Measurements from ENCODE around the gene ALOX15. TPM values are rescaled to one million over a fixed set of nuclear protein-coding genes. Genes with fewer than 3 reads are reported as not detected.

ALOX15 gene
- total and polyA plus RNA-seq, 9 donors: 0.07 to 1.4 (median 0.29) TPM

- peaks cover 11% of the 10 kb centered on the region for H3K9me3 ChIP-seq (replicated peaks; ENCODE audit: control insufficient read depth, low read depth, low read length)
- no peaks in the 10 kb centered on the region for H3K36me3 ChIP-seq (ENCODE audit: control insufficient read depth, insufficient read depth, low read length)
- no peak for DNase-seq
- no peak overlapping the region for H3K27ac ChIP-seq (ENCODE audit: low read length)
- peaks cover 2% of the 10 kb centered on the region for H3K27me3 ChIP-seq (ENCODE audit: control insufficient read depth, insufficient read depth, low read length)
- peaks cover 34% of the 10 kb centered on the region for H3K4me1 ChIP-seq (ENCODE audit: control insufficient read depth, insufficient read depth, low read length)
- 92% methylated on average over 1 of the region's 1 CpG for WGBS (ENCODE audit: insufficient coverage)
- H3K4me3 ChIP-seq (ENCODE audit: low read length): no peak overlapping the region
Measured at GRCh38 chr17:4622375-4622774, 19.1 kb downstream of the ALOX15 start.

GRCh38 chr17:4620531-4621101 is 20.9 kb downstream of the ALOX15 start:
- WGBS (ENCODE audit: insufficient coverage): 94% methylated on average over 4 of the region's 4 CpGs

GRCh38 chr17:4617590-4618351 is 23.7 kb downstream of the ALOX15 start:
- Histone ChIP-seq H3K4me3 (ENCODE audit: low read length) (no peak overlapping the region), H3K4me1 (ENCODE audit: control insufficient read depth, insufficient read depth, low read length) (peaks cover 16% of the 10 kb centered on the region), H3K36me3 (ENCODE audit: control insufficient read depth, insufficient read depth, low read length) (no peaks in the 10 kb centered on the region), H3K27me3 (ENCODE audit: control insufficient read depth, insufficient read depth, low read length) (peaks cover 2% of the 10 kb centered on the region), H3K27ac (ENCODE audit: low read length) (peak overlapping the region; percentile 76), H3K9me3 (replicated peaks; ENCODE audit: control insufficient read depth, low read depth, low read length) (peaks cover 11% of the 10 kb centered on the region)
- WGBS (ENCODE audit: insufficient coverage): 33% methylated on average over 12 of the region's 15 CpGs
- DNase-seq: no peak

More at GRCh38 chr17:4620531-4621101, 20.9 kb downstream of the ALOX15 start:
- H3K4me1 ChIP-seq (ENCODE audit: control insufficient read depth, insufficient read depth, low read length): peaks cover 34% of the 10 kb centered on the region
- no peaks in the 10 kb centered on the region for H3K36me3 ChIP-seq (ENCODE audit: control insufficient read depth, insufficient read depth, low read length)
- H3K27ac ChIP-seq (ENCODE audit: low read length): no peak overlapping the region
- H3K9me3 ChIP-seq (replicated peaks; ENCODE audit: control insufficient read depth, low read depth, low read length): peaks cover 11% of the 10 kb centered on the region
- peaks cover 2% of the 10 kb centered on the region for H3K27me3 ChIP-seq (ENCODE audit: control insufficient read depth, insufficient read depth, low read length)
- no peak overlapping the region for H3K4me3 ChIP-seq (ENCODE audit: low read length)
- no peak for DNase-seq

GRCh38 chr17:4617090-4617489 is 24.4 kb downstream of the ALOX15 start:
- 85% methylated on average over 17 of the region's 17 CpGs for WGBS (ENCODE audit: insufficient coverage)
- Histone ChIP-seq H3K4me3 (ENCODE audit: low read length) (no peak overlapping the region), H3K27ac (ENCODE audit: low read length) (peak overlapping the region; percentile 76), H3K27me3 (ENCODE audit: control insufficient read depth, insufficient read depth, low read length) (peaks cover 2% of the 10 kb centered on the region), H3K36me3 (ENCODE audit: control insufficient read depth, insufficient read depth, low read length) (no peaks in the 10 kb centered on the region), H3K4me1 (ENCODE audit: control insufficient read depth, insufficient read depth, low read length) (peaks cover 16% of the 10 kb centered on the region), H3K9me3 (replicated peaks; ENCODE audit: control insufficient read depth, low read depth, low read length) (peaks cover 5% of the 10 kb centered on the region)
- DNase-seq: no peak

GRCh38 chr17:4616476-4616875 is 25.0 kb downstream of the ALOX15 start:
- Histone ChIP-seq H3K9me3 (replicated peaks; ENCODE audit: control insufficient read depth, low read depth, low read length) (no peaks in the 10 kb centered on the region), H3K36me3 (ENCODE audit: control insufficient read depth, insufficient read depth, low read length) (no peaks in the 10 kb centered on the region), H3K4me3 (ENCODE audit: low read length) (no peak overlapping the region), H3K27ac (ENCODE audit: low read length) (no peak overlapping the region), H3K27me3 (ENCODE audit: control insufficient read depth, insufficient read depth, low read length) (peaks cover 2% of the 10 kb centered on the region), H3K4me1 (ENCODE audit: control insufficient read depth, insufficient read depth, low read length) (peaks cover 16% of the 10 kb centered on the region)
- 80% methylated on average over 4 of the region's 9 CpGs for WGBS (ENCODE audit: insufficient coverage)
- no peak for DNase-seq

GRCh38 chr17:4610656-4611055 is 30.8 kb downstream of the ALOX15 start:
- Histone ChIP-seq H3K36me3 (ENCODE audit: control insufficient read depth, insufficient read depth, low read length) (peaks cover 6% of the 10 kb centered on the region), H3K27me3 (ENCODE audit: control insufficient read depth, insufficient read depth, low read length) (no peaks in the 10 kb centered on the region), H3K27ac (ENCODE audit: low read length) (peak overlapping the region; percentile 9), H3K4me3 (ENCODE audit: low read length) (no peak overlapping the region), H3K4me1 (ENCODE audit: control insufficient read depth, insufficient read depth, low read length) (peaks cover 40% of the 10 kb centered on the region), H3K9me3 (replicated peaks; ENCODE audit: control insufficient read depth, low read depth, low read length) (no peaks in the 10 kb centered on the region)
- WGBS (ENCODE audit: insufficient coverage): 71% methylated on average over 2 of the region's 6 CpGs
- no peak for DNase-seq

GRCh38 chr17:4610162-4610561 is 31.3 kb downstream of the ALOX15 start:
- H3K9me3 ChIP-seq (replicated peaks; ENCODE audit: control insufficient read depth, low read depth, low read length): no peaks in the 10 kb centered on the region
- H3K4me1 ChIP-seq (ENCODE audit: control insufficient read depth, insufficient read depth, low read length): peaks cover 45% of the 10 kb centered on the region
- no peak for DNase-seq
- H3K4me3 ChIP-seq (ENCODE audit: low read length): no peak overlapping the region
- H3K27ac ChIP-seq (ENCODE audit: low read length): peak overlapping the region; percentile 56
- H3K27me3 ChIP-seq (ENCODE audit: control insufficient read depth, insufficient read depth, low read length): no peaks in the 10 kb centered on the region
- 85% methylated on average over 4 of the region's 5 CpGs for WGBS (ENCODE audit: insufficient coverage)
- peaks cover 6% of the 10 kb centered on the region for H3K36me3 ChIP-seq (ENCODE audit: control insufficient read depth, insufficient read depth, low read length)

GRCh38 chr17:4609761-4610160 is 31.7 kb downstream of the ALOX15 start:
- peaks cover 49% of the 10 kb centered on the region for H3K4me1 ChIP-seq (ENCODE audit: control insufficient read depth, insufficient read depth, low read length)
- peaks cover 6% of the 10 kb centered on the region for H3K36me3 ChIP-seq (ENCODE audit: control insufficient read depth, insufficient read depth, low read length)
- H3K9me3 ChIP-seq (replicated peaks; ENCODE audit: control insufficient read depth, low read depth, low read length): no peaks in the 10 kb centered on the region
- DNase-seq: peak; percentile 33
- WGBS (ENCODE audit: insufficient coverage): 30% methylated on average over 7 of the region's 7 CpGs
- H3K4me3 ChIP-seq (ENCODE audit: low read length): no peak overlapping the region
- peak overlapping the region; percentile 56 for H3K27ac ChIP-seq (ENCODE audit: low read length)
- no peaks in the 10 kb centered on the region for H3K27me3 ChIP-seq (ENCODE audit: control insufficient read depth, insufficient read depth, low read length)

- DNase-seq: peak; percentile 91
- Histone ChIP-seq H3K9me3 (replicated peaks; ENCODE audit: control insufficient read depth, low read depth, low read length) (no peaks in the 10 kb centered on the region), H3K36me3 (ENCODE audit: control insufficient read depth, insufficient read depth, low read length) (peaks cover 6% of the 10 kb centered on the region), H3K4me3 (ENCODE audit: low read length) (no peak overlapping the region), H3K27ac (ENCODE audit: low read length) (peak overlapping the region; percentile 76), H3K27me3 (ENCODE audit: control insufficient read depth, insufficient read depth, low read length) (no peaks in the 10 kb centered on the region), H3K4me1 (ENCODE audit: control insufficient read depth, insufficient read depth, low read length) (peaks cover 67% of the 10 kb centered on the region)
- WGBS (ENCODE audit: insufficient coverage): 0% methylated on average over 3 of the region's 9 CpGs
Measured at GRCh38 chr17:4607773-4608187, 33.7 kb downstream of the ALOX15 start.

GRCh38 chr17:4607261-4607741 is 34.2 kb downstream of the ALOX15 start:
- Histone ChIP-seq H3K27me3 (ENCODE audit: control insufficient read depth, insufficient read depth, low read length) (no peaks in the 10 kb centered on the region), H3K4me3 (ENCODE audit: low read length) (no peak overlapping the region), H3K36me3 (ENCODE audit: control insufficient read depth, insufficient read depth, low read length) (peaks cover 8% of the 10 kb centered on the region), H3K4me1 (ENCODE audit: control insufficient read depth, insufficient read depth, low read length) (peaks cover 70% of the 10 kb centered on the region), H3K27ac (ENCODE audit: low read length) (peak overlapping the region; percentile 76), H3K9me3 (replicated peaks; ENCODE audit: control insufficient read depth, low read depth, low read length) (no peaks in the 10 kb centered on the region)
- DNase-seq: peak; percentile 46
- WGBS (ENCODE audit: insufficient coverage): 55% methylated on average over 25 of the region's 25 CpGs

All from muscle of leg (tissue), 11 donors.